Muscle layer of colon (tissue), 2 donors: Measurements from ENCODE around the gene TRPM3.
"Not testable (repeated sequence)": the region's sequence is repeated elsewhere in the genome, so short reads cannot be mapped to it uniquely, and the experiment has no call there.

Source experiments
- H3K27ac ChIP-seq: one replicate; pipeline ENCODE4 v1.7.0; 2013; ENCODE audit warnings: low read depth, mild to moderate bottlenecking, low read length, moderate library complexity
- H3K27me3 ChIP-seq, 2 donors: one replicate each; pipeline ENCODE4 v1.7.0; 2013; ENCODE audit warnings: low read length in 2 of 2, mild to moderate bottlenecking in 2 of 2; ENCODE audit not compliant: insufficient read depth in 2 of 2, control insufficient read depth in 1 of 2
- H3K36me3 ChIP-seq: one replicate; pipeline ENCODE4 v1.7.0; 2013; ENCODE audit warnings: mild to moderate bottlenecking, low read length; ENCODE audit not compliant: insufficient read depth
- H3K4me1 ChIP-seq: one replicate; pipeline ENCODE4 v1.7.0; 2013; ENCODE audit warnings: mild to moderate bottlenecking, low read length; ENCODE audit not compliant: insufficient read depth
- H3K4me3 ChIP-seq, 2 donors: one replicate each; pipeline ENCODE4 v1.7.0; 2013; ENCODE audit warnings: low read length in 2 of 2, low read depth in 1 of 2, mild to moderate bottlenecking in 1 of 2, moderate library complexity in 1 of 2
- H3K9ac ChIP-seq: one replicate; pipeline ENCODE4 v1.7.0; 2013; ENCODE audit warnings: low read length
- H3K9me3 ChIP-seq: one replicate; pipeline ENCODE4 v1.7.0; 2013; ENCODE audit warnings: mild to moderate bottlenecking, low read length
- donor health status: abdominal sarcoma.
- donor health status: Adenocarcinoma of cecum.

TRPM3 gene

GRCh38 chr9:70747261-70747718, 374.1 kb downstream of the TRPM3 start:
- no peaks in the 10 kb centered on the region for H3K9me3 ChIP-seq
- no peaks in the 10 kb centered on the region for H3K27me3 ChIP-seq
- no peaks in the 10 kb centered on the region for H3K4me1 ChIP-seq
- no peak overlapping the region for H3K4me3 ChIP-seq
- no peak overlapping the region for H3K27ac ChIP-seq
- H3K9ac ChIP-seq = no peak overlapping the region
- H3K36me3 ChIP-seq = no peaks in the 10 kb centered on the region

- Histone ChIP-seq H3K27ac (no peak overlapping the region), H3K4me1 (no peaks in the 10 kb centered on the region), H3K27me3 (no peaks in the 10 kb centered on the region), H3K36me3 (no peaks in the 10 kb centered on the region), H3K4me3 (no peak overlapping the region), H3K9me3 (no peaks in the 10 kb centered on the region), H3K9ac (no peak overlapping the region)
These were observed 374.7 kb downstream of the TRPM3 start for GRCh38 chr9:70746760-70747159.

- Histone ChIP-seq H3K4me1 (no peaks in the 10 kb centered on the region), H3K36me3 (no peaks in the 10 kb centered on the region), H3K4me3 (no peak overlapping the region), H3K9ac (no peak overlapping the region), H3K9me3 (no peaks in the 10 kb centered on the region), H3K27me3 (no peaks in the 10 kb centered on the region), H3K27ac (no peak overlapping the region)
These were observed 375.1 kb downstream of the TRPM3 start for GRCh38 chr9:70746316-70746715.

GRCh38 chr9:70724794-70725193, 396.6 kb downstream of the TRPM3 start:
- not testable (repeated sequence) for H3K36me3 ChIP-seq, H3K4me3 ChIP-seq, H3K9ac ChIP-seq, H3K9me3 ChIP-seq, H3K27me3 ChIP-seq, H3K4me1 ChIP-seq, H3K27ac ChIP-seq

- not testable (repeated sequence) for H3K4me3 ChIP-seq, H3K9me3 ChIP-seq, H3K36me3 ChIP-seq, H3K4me1 ChIP-seq, H3K27me3 ChIP-seq, H3K27ac ChIP-seq, H3K9ac ChIP-seq
These were observed 397.4 kb downstream of the TRPM3 start for GRCh38 chr9:70724025-70724424.

GRCh38 chr9:70706797-70707196, 414.6 kb downstream of the TRPM3 start:
- H3K4me3 ChIP-seq, H3K36me3 ChIP-seq, H3K27me3 ChIP-seq, H3K9me3 ChIP-seq, H3K27ac ChIP-seq, H3K4me1 ChIP-seq, H3K9ac ChIP-seq: not testable (repeated sequence)

GRCh38 chr9:70701163-70701562, 420.3 kb downstream of the TRPM3 start:
- H3K4me3 ChIP-seq = no peak overlapping the region
- H3K9me3 ChIP-seq = no peaks in the 10 kb centered on the region
- no peaks in the 10 kb centered on the region for H3K4me1 ChIP-seq
- H3K9ac ChIP-seq = no peak overlapping the region
- H3K36me3 ChIP-seq = no peaks in the 10 kb centered on the region
- H3K27ac ChIP-seq = no peak overlapping the region
- H3K27me3 ChIP-seq = no peaks in the 10 kb centered on the region

- no peaks in the 10 kb centered on the region for H3K27me3 ChIP-seq
These were observed 424.6 kb downstream of the TRPM3 start for GRCh38 chr9:70696694-70697335.

GRCh38 chr9:70694758-70695157, 426.7 kb downstream of the TRPM3 start:
- no peaks in the 10 kb centered on the region for H3K4me1 ChIP-seq
- H3K9ac ChIP-seq = no peak overlapping the region
- no peak overlapping the region for H3K27ac ChIP-seq
- no peaks in the 10 kb centered on the region for H3K9me3 ChIP-seq
- H3K27me3 ChIP-seq = no peaks in the 10 kb centered on the region
- H3K36me3 ChIP-seq = no peaks in the 10 kb centered on the region
- no peak overlapping the region for H3K4me3 ChIP-seq

More at GRCh38 chr9:70696694-70697335, 424.6 kb downstream of the TRPM3 start:
- H3K9ac ChIP-seq = no peak overlapping the region
- no peak overlapping the region for H3K27ac ChIP-seq
- no peaks in the 10 kb centered on the region for H3K36me3 ChIP-seq
- no peaks in the 10 kb centered on the region for H3K9me3 ChIP-seq
- no peaks in the 10 kb centered on the region for H3K4me1 ChIP-seq
- no peak overlapping the region for H3K4me3 ChIP-seq

GRCh38 chr9:70693186-70693585, 428.2 kb downstream of the TRPM3 start:
- H3K4me3 ChIP-seq = no peak overlapping the region
- no peaks in the 10 kb centered on the region for H3K27me3 ChIP-seq
- H3K4me1 ChIP-seq = no peaks in the 10 kb centered on the region
- H3K36me3 ChIP-seq = no peaks in the 10 kb centered on the region
- H3K27ac ChIP-seq = no peak overlapping the region
- no peaks in the 10 kb centered on the region for H3K9me3 ChIP-seq
- no peak overlapping the region for H3K9ac ChIP-seq

- no peak overlapping the region for H3K27ac ChIP-seq
- no peaks in the 10 kb centered on the region for H3K4me1 ChIP-seq
- no peaks in the 10 kb centered on the region for H3K9me3 ChIP-seq
- H3K36me3 ChIP-seq = no peaks in the 10 kb centered on the region
- H3K9ac ChIP-seq = no peak overlapping the region
- no peaks in the 10 kb centered on the region for H3K27me3 ChIP-seq
- H3K4me3 ChIP-seq = no peak overlapping the region
These were observed 429.0 kb downstream of the TRPM3 start for GRCh38 chr9:70692431-70692830.

- Histone ChIP-seq H3K9ac (no peak overlapping the region), H3K36me3 (no peaks in the 10 kb centered on the region), H3K9me3 (no peaks in the 10 kb centered on the region), H3K27me3 (no peaks in the 10 kb centered on the region), H3K4me1 (no peaks in the 10 kb centered on the region), H3K27ac (no peak overlapping the region), H3K4me3 (no peak overlapping the region)
These were observed 432.7 kb downstream of the TRPM3 start for GRCh38 chr9:70688704-70689103.
